Heart left ventricle (tissue), 16 donors: Measurements from ENCODE around the gene SART1. TPM values are rescaled to one million over a fixed set of nuclear protein-coding genes. Genes with fewer than 3 reads are reported as not detected.

Experiments
- ATAC-seq, 4 donors: fragments of 200-7000 bp; cut with Tn5 transposase; one replicate each; pipeline ENCODE4 v1.9.1; 2020 to 2022; ENCODE audit warnings: moderate library complexity in 4 of 4, mild to moderate bottlenecking in 3 of 4, moderate number of reproducible peaks in 1 of 4
- DNase-seq, 5 donors: peaks; one replicate each; pipeline ENCODE4 v3.0.0-alpha.2; 2020
- H3K27ac ChIP-seq, 12 donors: fragments of 200-600 bp; sonication (generic) in 4 of 12; one replicate each; pipeline versions ENCODE4 v1.5.0 to v1.8.0; 2016 to 2022; ENCODE audit warnings: mild to moderate bottlenecking in 2 of 12
- H3K27me3 ChIP-seq, 9 donors: fragments of 200-600 bp; sonication (generic) in 2 of 9; one replicate each; pipeline versions ENCODE4 v1.5.1 to v1.8.0; 2016 to 2022; ENCODE audit warnings: mild to moderate bottlenecking in 3 of 9
- H3K36me3 ChIP-seq, 9 donors: fragments of 200-600 bp; sonication (generic) in 2 of 9; one replicate each; pipeline versions ENCODE4 v1.5.0 to v1.8.0; 2018 to 2022; ENCODE audit warnings: mild to moderate bottlenecking in 2 of 9
- H3K4me1 ChIP-seq, 12 donors: fragments of 200-600 bp; sonication (generic) in 4 of 12; one replicate each; pipeline versions ENCODE4 v1.5.0 to v1.8.0; 2016 to 2022; ENCODE audit warnings: mild to moderate bottlenecking in 3 of 12
- H3K4me3 ChIP-seq, 12 donors: fragments of 200-600 bp; sonication (generic) in 4 of 12; one replicate each; pipeline versions ENCODE4 v1.5.0 to v1.8.0; 2017 to 2022; ENCODE audit warnings: mild to moderate bottlenecking in 9 of 12, moderate library complexity in 4 of 12
- H3K9me3 ChIP-seq, 12 donors: fragments of 200-600 bp; sonication (generic) in 4 of 12; one replicate each; pipeline versions ENCODE4 v1.5.0 to v1.8.0; 2016 to 2022; ENCODE audit warnings: mild to moderate bottlenecking in 1 of 12
- POLR2A ChIP-seq, 2 donors: fragments of 450-650 bp; IDR thresholded peaks; one replicate each; pipeline ENCODE4 v1.6.1; 2017; ENCODE audit warnings: antibody characterized with exemption in 2 of 2, mild to moderate bottlenecking in 2 of 2, moderate library complexity in 2 of 2
- WGBS, 4 donors: extraction: QIAGEN DNeasy Blood & Tissue Kit in 2 of 4; methylation state at CpG; one replicate each; pipeline versions ENCODE4 v1.1.5 to v1.1.7; 2013 to 2018; 5-methylcytosine and 5-hydroxymethylcytosine counted together
- intact Hi-C, 10 donors: fragments of 100-400 bp; cut with DNase I; formaldehyde crosslinking; loops; one replicate each; pipeline versions ENCODE4 v1.11.1 to v1.14.2; 2022
- polyA plus RNA-seq, 2 donors: library from polyadenylated mRNA; stranded (reverse); fragments of 200-250 nt; gene quantifications; one replicate each; pipeline ENCODE4 v1.2.3, GENCODE V29; 2013
- total RNA-seq, 9 donors: library from RNA; depleted of rRNA in 2 of 9; stranded (reverse); fragments of >200 nt in 2 of 9; fragmentation: NEBNext Ultra II Directional in 3 of 9; extraction: Animal tissue kit (Norgen Biotek cat#: 25700) in 3 of 9; gene quantifications; one replicate each; pipeline versions ENCODE4 v1.1.0 to v1.2.4, GENCODE V29; 2016 to 2023
- TF ChIP-seq, protein P1 (sequence below), 12 donors: fragments of 200-600 bp; sonication (generic) in 4 of 12; IDR thresholded peaks; one replicate each; pipeline versions ENCODE4 v1.5.0 to v1.8.0; 2018 to 2022; ENCODE audit warnings: antibody characterized with exemption in 12 of 12, mild to moderate bottlenecking in 5 of 12
- donor health status: ischemic (EF 13 %, LVEDD 7.1; RV severe dilation, severe dysfunction).
- donor health status: healthy with polysubstance abuse.
- donor health status: DM: no; HTN: yes; CAD: no.
- donor health status: DM: no; HTN: no; CAD: no.
- donor health status: ischemic (EF 25% LVEDD 6.9; RV normal size, moderate dysfunction).
- donor health status: ischemic (EF 25% LVEDD 5.7; RV mildly dilated, moderate dysfunction).
- donor health status: healthy.
- donor health status: DM: yes; HTN: yes; CAD: no.
- donor health status: ischemic (EF 35%, LVEDD 5.7; RV mildly dilated, moderate dysfunction).
- donor health status: nonischemic (EF 11% LVEDD 7.7; RV severe dilation, severe dysfunction).
- donor health status: DM: yes; HTN: yes; CAD: no.
- donor health status: PGD.
- donor health status: ischemic (EF 29% LVEDD 5.4; RV normal size, mild dysfunction).
- donor health status: nonischemic (EF 23%, LVEDD 6.1; RV moderate dilation, normal function).

Gene SART1
- total and polyA plus RNA-seq, 11 donors, result 21.6 to 70.1 (median 31.5) TPM

DNA sequence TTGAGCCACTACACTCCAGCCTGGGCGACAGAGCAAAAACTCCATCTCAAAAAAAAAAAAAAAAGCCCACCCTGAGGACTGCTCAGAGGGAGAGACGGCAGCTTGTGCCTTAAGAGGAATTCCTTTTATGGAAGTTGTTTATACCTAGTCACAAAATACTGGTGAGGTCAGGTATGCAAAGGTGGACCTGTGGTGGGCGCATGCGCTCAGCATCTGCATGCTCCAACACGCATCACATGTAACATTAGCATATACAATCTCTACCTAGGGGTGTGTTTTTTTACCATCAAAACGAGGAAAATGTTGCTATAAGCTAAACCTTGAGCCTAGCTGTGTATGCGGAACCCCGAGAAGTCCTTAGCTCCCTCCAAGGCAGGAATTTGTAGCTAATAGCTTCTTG, 6.8 kb upstream of the SART1 start:
- peaks cover 0 to 11% (median 0%) of the 10 kb centered on the region in 9 donors for H3K27me3 ChIP-seq
- ATAC-seq, result no peak
- no peak overlapping the region for H3K4me3 ChIP-seq
- WGBS, 4 donors, result 67 to 76% (median 75%) methylated on average over 8 of the region's 8 CpGs
- TF ChIP-seq, protein P1, sequence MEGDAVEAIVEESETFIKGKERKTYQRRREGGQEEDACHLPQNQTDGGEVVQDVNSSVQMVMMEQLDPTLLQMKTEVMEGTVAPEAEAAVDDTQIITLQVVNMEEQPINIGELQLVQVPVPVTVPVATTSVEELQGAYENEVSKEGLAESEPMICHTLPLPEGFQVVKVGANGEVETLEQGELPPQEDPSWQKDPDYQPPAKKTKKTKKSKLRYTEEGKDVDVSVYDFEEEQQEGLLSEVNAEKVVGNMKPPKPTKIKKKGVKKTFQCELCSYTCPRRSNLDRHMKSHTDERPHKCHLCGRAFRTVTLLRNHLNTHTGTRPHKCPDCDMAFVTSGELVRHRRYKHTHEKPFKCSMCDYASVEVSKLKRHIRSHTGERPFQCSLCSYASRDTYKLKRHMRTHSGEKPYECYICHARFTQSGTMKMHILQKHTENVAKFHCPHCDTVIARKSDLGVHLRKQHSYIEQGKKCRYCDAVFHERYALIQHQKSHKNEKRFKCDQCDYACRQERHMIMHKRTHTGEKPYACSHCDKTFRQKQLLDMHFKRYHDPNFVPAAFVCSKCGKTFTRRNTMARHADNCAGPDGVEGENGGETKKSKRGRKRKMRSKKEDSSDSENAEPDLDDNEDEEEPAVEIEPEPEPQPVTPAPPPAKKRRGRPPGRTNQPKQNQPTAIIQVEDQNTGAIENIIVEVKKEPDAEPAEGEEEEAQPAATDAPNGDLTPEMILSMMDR (IDR thresholded peaks at IDR 0.05), result no peak
- no peak for TF ChIP-seq POLR2A (IDR thresholded peaks at IDR 0.05)
- H3K27ac ChIP-seq, result no peak overlapping the region
- H3K36me3 ChIP-seq, result no peaks in the 10 kb centered on the region
- intact Hi-C loops, result loop anchor here in 3 of 10 donors (5.0 kb wide), 1 partner anchor 32 kb away; no protein-coding TSS in a partner anchor
- DNase-seq, result no peak
- no peaks in the 10 kb centered on the region for H3K4me1 ChIP-seq
- no peaks in the 10 kb centered on the region for H3K9me3 ChIP-seq

DNA sequence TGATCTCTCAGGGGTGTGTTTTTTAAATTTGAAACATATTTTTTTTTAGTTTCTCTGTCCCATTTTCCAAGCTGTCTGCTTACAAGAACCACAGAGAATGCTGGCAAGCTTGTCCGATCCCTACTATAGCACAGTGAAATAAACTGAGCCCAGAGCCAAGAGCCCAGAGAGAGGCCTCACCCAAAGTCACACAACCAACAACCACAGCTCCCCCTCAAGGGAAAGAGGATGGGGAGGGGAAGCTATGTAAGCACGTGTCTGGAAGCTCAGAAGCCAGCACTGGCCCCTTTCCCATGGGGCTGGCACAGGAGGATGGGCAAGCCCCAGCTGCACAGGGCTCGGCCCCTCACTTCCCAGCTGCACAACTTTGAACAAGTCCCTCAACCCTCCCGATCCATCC, 3.2 kb upstream of the SART1 start:
- no peak for DNase-seq
- TF ChIP-seq, protein P1 (IDR thresholded peaks at IDR 0.05), result no peak
- TF ChIP-seq POLR2A (IDR thresholded peaks at IDR 0.05), result no peak
- H3K9me3 ChIP-seq, result no peaks in the 10 kb centered on the region
- intact Hi-C loops, result loop anchor here in 3 of 10 donors (5.0 kb wide), 1 partner anchor 36 kb away; no protein-coding TSS in a partner anchor
- H3K27me3 ChIP-seq, result peaks cover 0 to 6% (median 0%) of the 10 kb centered on the region in 9 donors
- H3K4me1 ChIP-seq, result peaks cover 3 to 19% (median 14%) of the 10 kb centered on the region in 12 donors
- no peak overlapping the region for H3K27ac ChIP-seq
- ATAC-seq, result no peak
- no peak overlapping the region for H3K4me3 ChIP-seq
- WGBS, 4 donors, result 54 to 62% (median 60%) methylated on average over 3 to 4 of the region's 4 CpGs
- no peaks in the 10 kb centered on the region for H3K36me3 ChIP-seq

DNA sequence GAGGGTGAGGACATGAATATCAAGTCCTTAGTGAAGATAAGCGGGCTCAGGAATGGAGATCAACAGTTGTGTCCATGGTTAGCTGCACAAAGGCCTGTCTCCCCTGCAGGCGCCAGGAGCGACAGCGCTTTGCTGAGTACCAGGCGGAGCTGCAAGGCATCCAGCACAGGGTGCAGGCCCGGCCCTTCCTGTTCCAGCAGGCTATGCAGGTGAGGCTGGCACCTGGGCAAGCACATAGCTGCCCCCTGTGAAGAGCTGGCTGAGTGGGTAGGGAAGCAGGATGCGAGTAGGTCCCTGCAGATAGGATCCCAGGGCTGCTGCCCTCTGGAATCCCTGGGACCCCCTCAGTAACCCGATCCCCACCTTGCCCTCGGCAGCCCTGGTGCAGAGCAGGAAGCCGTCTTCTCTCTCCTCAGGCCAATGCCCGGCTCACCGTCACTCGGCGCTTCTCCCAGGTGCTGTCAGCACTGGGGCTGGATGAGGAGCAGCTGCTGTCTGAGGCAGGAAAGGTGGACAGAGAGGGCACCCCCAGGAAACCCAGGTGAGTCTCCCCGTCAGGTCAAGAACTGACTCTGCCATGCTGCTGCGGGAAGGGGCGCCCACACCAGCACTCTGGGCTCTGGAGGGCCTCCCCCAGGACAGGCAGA, 2.6 kb upstream of the SART1 start:
- TF ChIP-seq POLR2A (IDR thresholded peaks at IDR 0.05), result no peak
- TF ChIP-seq, protein P1 (IDR thresholded peaks at IDR 0.05), result no peak
- Histone ChIP-seq H3K9me3 (no peaks in the 10 kb centered on the region), H3K27me3 (peaks cover 0 to 6% (median 0%) of the 10 kb centered on the region in 9 donors), H3K4me1 (peaks cover 3 to 26% (median 20%) of the 10 kb centered on the region in 12 donors), H3K36me3 (peaks cover 0 to 5% (median 2%) of the 10 kb centered on the region in 9 donors), H3K4me3 (no peak overlapping the region), H3K27ac (no peak overlapping the region)
- DNase-seq (no peak), ATAC-seq (no peak)
- intact Hi-C loops, result loop anchor here in 3 of 10 donors (5.0 kb wide), 1 partner anchor 37 kb away; no protein-coding TSS in a partner anchor
- WGBS, 4 donors, result 69 to 79% (median 74%) methylated on average over 17 of the region's 17 CpGs

DNA sequence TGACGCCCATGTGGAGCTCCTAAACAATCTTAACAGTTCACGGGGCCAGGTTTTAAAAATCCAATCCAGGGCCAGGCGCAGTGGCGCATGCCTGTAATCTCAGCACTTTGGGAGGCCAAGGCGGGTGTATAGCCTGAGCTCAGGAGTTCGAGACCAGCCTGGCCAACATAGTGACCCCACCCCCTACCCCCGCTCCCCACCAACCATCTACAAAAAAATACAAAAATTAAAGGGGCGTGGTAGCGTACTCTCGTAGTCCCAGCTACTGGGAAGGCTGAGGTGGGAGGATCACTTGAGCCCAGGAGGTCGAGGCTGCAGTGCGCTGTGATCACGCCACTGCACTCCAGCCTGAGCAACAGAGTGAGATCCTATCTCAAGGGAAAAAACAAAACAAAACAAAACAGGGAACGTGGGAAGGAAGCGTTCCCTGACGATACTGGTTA, 689 bp upstream of the SART1 start:
- Histone ChIP-seq H3K9me3 (no peaks in the 10 kb centered on the region), H3K4me3 (peak overlapping the region; percentile 77 to 99 (median 92)), H3K36me3 (peaks cover 4 to 25% (median 21%) of the 10 kb centered on the region in 9 donors), H3K27me3 (no peaks in the 10 kb centered on the region), H3K4me1 (peaks cover 3 to 28% (median 23%) of the 10 kb centered on the region in 12 donors), H3K27ac (peak overlapping the region; percentile 57 to 96 (median 90))
- ATAC-seq, result peak in 1 of 4 donors; percentile 1
- TF ChIP-seq, protein P1 (IDR thresholded peaks at IDR 0.05), result no peak
- TF ChIP-seq POLR2A (IDR thresholded peaks at IDR 0.05), result no peak
- no peak for DNase-seq
- WGBS, 4 donors, result 52 to 58% (median 56%) methylated on average over 16 of the region's 16 CpGs
- intact Hi-C loops, result loop anchor here (1.0 to 5.0 kb wide), 10 partner anchors 36 to 74 kb away; partner anchors contain the start of genes BANF1 (in 6 of the 10), EIF1AD (in 6 of the 10), FIBP (in 3 of the 10) and C11orf68 (in 2 of the 10)
